ENCODE data around the gene TOR1AIP2. TPM values are rescaled to one million over a fixed set of nuclear protein-coding genes. Genes with fewer than 3 reads are reported as not detected.

Gene TOR1AIP2
- total RNA-seq, 1 experiment from 2014 or later: 100 TPM

GRCh38 chr1:179794146-179794545, 83.5 kb downstream of the TOR1AIP2 start:
- no TSS peak for BruUV-seq (replicated peaks)
- no peak for DNase-seq (ENCODE audit: low spot score)
- Histone ChIP-seq H3K27me3 (replicated peaks; ENCODE audit: insufficient read depth, low read depth, low read length, poor library complexity) (no peaks in the 10 kb centered on the region), H3K9me3 (ENCODE audit: low read depth, low read length, poor library complexity, severe bottlenecking) (no peaks in the 10 kb centered on the region), H3K27ac (ENCODE audit: low read depth, low read length, poor library complexity, severe bottlenecking) (no peak overlapping the region), H3K4me3 (ENCODE audit: low read depth, low read length, poor library complexity, severe bottlenecking) (no peak overlapping the region), H3K36me3 (ENCODE audit: insufficient read depth, low read length, poor library complexity, severe bottlenecking) (no peaks in the 10 kb centered on the region), H3K4me1 (ENCODE audit: insufficient read depth, low read length, poor library complexity, severe bottlenecking) (no peaks in the 10 kb centered on the region)
- CTCF ChIA-PET: no interaction called here
- no peak for TF ChIP-seq EZH2 (IDR thresholded peaks at IDR 0.05; ENCODE audit: borderline replicate concordance, low read depth, low read length, poor library complexity, severe bottlenecking)
- no peak for TF ChIP-seq CTCF (conservative IDR thresholded peaks at IDR 0.05; ENCODE audit: low read depth, low read length)
- POLR2A ChIA-PET (ENCODE audit: low non-redundant PET): no interaction called here
- intact Hi-C loops (cut with micrococcal nuclease; ENCODE audit: unreplicated experiment): no loop called here

- BruUV-seq (replicated peaks): no TSS peak
- Histone ChIP-seq H3K4me1 (ENCODE audit: insufficient read depth, low read length, poor library complexity, severe bottlenecking) (no peaks in the 10 kb centered on the region), H3K27ac (ENCODE audit: low read depth, low read length, poor library complexity, severe bottlenecking) (no peak overlapping the region), H3K36me3 (ENCODE audit: insufficient read depth, low read length, poor library complexity, severe bottlenecking) (no peaks in the 10 kb centered on the region), H3K4me3 (ENCODE audit: low read depth, low read length, poor library complexity, severe bottlenecking) (no peak overlapping the region), H3K9me3 (ENCODE audit: low read depth, low read length, poor library complexity, severe bottlenecking) (no peaks in the 10 kb centered on the region), H3K27me3 (replicated peaks; ENCODE audit: insufficient read depth, low read depth, low read length, poor library complexity) (no peaks in the 10 kb centered on the region)
- intact Hi-C loops (cut with micrococcal nuclease; ENCODE audit: unreplicated experiment): no loop called here
- CTCF ChIA-PET: no interaction called here
- POLR2A ChIA-PET (ENCODE audit: low non-redundant PET): no interaction called here
- DNase-seq (ENCODE audit: low spot score): no peak
- TF ChIP-seq EZH2 (IDR thresholded peaks at IDR 0.05; ENCODE audit: borderline replicate concordance, low read depth, low read length, poor library complexity, severe bottlenecking) (no peak), CTCF (conservative IDR thresholded peaks at IDR 0.05; ENCODE audit: low read depth, low read length) (no peak)
These were observed 84.3 kb downstream of the TOR1AIP2 start for GRCh38 chr1:179793281-179793680.

Other genes with a start within 250 kb of the TOR1AIP2 start
- not detected in 2 replicates for gene FAM163A, start 134.5 kb downstream of the TOR1AIP2 start, total RNA-seq (2021)
- 25.9 and 31.9 TPM in 2 replicates for gene TOR1AIP1, start 4.5 kb upstream of the TOR1AIP2 start, total RNA-seq (2021)
- gene CEP350, start 77.0 kb upstream of the TOR1AIP2 start, total RNA-seq (2021): 39.2 and 42.2 TPM in 2 replicates

All from A673 (cell line).